ENCODE results near the gene SPTSSB.

The SPTSSB gene

GRCh38 chr3:161371441-161372320 lies at the start of gene SPTSSB:
SPTSSB (minus strand) TSS chr3:161371517; CDS start chr3:161346323, 25,194 bp downstream.
- peak; percentile 14 for DNase-seq

DNA sequence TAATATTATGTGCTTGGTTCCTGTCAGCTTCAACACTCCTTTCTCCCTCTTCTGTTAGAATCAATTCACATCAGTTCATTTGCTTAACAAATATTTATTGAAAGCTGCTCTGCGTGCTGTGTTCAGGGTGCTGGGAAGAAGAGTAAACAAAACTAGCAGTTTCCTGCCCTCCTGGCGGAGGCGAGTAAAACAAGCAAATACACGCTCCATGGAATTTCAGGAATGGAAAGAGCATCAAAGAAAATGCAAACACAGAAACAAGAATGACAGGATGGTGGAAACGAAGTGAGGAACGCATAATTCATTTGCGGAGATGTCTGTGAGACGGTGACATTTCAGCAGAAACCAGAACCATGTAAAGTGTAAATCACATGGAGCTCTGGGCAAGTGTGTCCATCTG lies 49.4 kb upstream of the SPTSSB start:
- peak; percentile 37 for DNase-seq

DNA sequence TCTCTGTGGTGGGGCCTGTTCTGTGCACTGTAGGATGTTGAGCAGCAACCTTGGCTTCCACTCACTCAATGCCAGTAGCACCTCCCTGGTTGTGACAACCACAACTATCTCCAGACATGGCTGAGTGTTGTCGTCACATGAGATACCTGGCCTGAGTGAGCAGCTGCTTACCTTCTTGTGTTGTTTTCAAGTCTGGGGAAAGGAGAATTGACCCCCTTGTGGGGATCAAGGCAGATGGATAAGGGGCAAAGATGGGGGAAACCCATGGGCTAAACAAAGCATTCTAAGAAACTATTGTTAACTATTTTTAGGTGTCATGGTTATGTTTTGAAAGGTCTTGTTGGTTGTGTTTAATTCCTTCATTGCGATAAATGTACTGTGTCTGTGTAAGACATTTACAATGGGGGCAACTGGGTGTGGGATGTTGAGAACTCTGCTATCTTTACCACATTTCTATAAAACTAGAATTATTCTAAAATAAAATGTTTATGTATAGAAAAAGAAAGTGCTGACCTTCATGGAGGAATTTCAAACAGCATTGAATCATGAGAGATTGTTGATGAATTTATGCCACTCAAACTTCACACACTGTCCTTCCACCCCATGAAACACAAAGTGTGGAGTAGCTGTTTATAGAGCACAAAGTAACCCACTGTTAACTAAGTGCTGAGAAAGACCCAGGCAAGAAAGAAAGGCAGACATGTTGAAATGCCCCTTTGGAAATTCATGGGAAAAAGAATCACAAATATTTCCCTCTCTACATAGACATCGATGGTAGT lies 48.4 kb upstream of the SPTSSB start:
- DNase-seq: no peak

- no peak for DNase-seq
These were observed 44.4 kb upstream of the SPTSSB start for GRCh38 chr3:161415506-161416231.

DNA sequence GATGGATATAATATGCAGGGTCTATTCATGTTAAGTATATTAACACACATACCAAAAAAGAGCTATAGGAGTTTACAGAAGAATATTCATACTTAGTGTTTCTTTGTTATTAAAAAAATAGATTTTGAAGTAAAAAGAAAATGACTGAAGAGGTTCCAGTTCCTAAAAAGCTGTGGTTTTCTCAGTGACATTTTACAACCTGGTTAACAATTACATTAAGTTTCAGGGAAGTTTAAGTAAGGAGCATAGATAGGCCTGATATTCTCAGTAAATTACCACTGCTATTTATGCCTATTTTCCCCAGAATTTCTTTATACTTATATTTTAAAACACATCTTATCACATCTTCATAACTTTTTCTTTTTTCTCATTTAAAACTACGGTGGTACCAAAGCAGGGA lies 43.6 kb upstream of the SPTSSB start:
- no peak for DNase-seq

DNA sequence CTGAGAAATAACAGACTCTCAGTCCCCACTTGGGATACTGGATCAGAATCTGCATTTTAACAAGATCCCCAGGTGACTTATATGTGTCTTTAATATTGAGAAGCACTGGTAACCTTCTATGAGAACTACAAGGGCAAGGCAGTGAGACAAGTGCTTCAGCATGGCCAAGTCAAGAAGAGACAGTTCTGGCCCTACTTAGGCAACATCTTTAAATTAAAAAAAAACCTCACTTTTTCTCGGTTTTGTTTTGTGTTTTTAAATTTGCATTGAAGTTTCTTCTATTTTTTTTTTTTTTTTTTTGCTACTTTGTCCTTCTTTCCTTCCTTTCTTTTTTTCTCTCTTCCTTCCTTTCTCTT lies 42.5 kb upstream of the SPTSSB start:
- DNase-seq: no peak

GRCh38 chr3:161413127-161413854 lies 42.0 kb upstream of the SPTSSB start:
- no peak for DNase-seq

- DNase-seq: no peak
These were observed 40.8 kb upstream of the SPTSSB start for GRCh38 chr3:161412123-161412522.

GRCh38 chr3:161409858-161410257 lies 38.5 kb upstream of the SPTSSB start:
- DNase-seq: no peak

DNA sequence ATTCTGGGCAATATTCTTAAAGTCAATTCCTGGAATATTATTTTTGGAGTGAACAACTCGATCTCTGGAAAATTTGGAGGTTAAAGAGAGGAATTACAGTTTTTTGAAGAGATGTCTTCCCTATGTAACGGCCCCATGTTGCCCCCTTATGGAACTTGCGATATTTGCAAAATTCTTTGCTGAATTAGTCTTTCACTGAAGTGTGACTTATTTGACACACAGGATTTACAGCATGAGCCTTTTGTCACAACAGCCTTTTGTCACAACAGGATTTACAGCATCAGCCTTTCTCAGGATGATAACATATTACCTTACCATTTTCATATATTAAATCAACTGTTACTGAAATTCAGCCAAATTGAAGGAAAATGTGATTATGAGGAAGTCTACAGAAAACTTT lies 37.8 kb upstream of the SPTSSB start:
- DNase-seq: peak; percentile 7

DNA sequence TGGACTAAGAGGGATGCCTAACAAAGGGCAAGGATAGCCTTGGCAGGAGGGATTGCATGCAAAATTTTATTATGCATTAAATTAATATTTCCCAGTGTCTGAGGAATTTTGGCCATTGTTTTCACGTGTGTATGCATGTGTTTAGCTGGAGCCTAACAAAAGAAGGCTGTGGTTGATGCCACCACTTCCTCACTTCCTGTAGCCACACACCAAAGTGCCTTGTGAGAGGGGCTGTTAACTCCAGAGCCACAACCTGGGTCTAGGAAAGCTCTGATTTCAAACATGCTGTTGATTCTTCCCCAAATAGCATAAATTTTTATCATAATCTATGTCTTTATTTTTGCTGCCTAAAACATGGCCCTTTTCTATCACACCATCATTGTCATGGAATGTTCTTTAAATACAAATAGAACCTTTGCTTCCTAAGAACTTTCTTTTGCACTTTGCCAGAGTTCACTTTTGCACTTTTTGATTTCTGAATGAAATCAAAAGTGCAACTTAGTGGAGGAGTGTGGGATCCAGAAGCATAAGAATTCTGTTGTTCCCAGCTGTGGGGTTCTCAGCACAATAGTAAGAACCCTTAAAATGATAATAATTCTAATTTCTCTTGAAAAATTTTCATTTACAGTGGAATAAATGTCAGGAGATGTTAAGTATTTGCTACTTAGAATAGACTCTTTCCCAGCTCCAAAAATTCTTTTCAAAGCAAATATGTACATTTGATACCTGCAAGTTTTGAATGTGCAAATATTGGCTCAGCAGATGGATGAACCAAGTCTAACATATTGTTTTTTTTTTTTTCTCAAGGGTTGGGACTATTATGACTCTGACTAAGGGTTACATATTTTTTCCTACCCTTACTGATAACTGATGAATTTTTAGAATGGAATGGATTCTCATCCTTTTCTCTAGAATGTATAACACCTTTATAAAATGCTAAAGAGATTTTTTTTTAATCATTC lies 35.6 kb upstream of the SPTSSB start:
- DNase-seq: no peak

DNA sequence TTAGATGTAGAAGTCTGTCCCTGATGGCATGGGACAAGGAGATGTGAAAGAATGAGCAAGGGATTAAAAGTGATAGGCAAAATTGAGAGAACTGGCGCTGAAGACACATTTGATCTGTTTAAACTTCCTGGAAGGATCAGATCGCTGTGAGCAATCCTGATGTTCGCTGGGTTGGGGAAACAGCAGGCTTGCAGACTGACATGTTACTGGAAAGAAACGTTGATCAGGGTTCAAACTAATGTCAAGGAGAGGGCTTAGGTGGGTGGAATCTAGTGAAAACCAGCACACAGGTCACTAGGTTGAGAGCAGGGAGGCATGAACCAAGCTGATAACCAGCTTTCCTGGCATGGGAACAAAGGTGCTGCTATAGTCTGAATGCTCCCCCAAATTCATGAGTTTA lies 34.5 kb upstream of the SPTSSB start:
- no peak for DNase-seq

- DNase-seq: no peak
These were observed 33.8 kb upstream of the SPTSSB start for GRCh38 chr3:161405087-161405486.

GRCh38 chr3:161403251-161403650 lies 31.9 kb upstream of the SPTSSB start:
- DNase-seq: no peak

DNA sequence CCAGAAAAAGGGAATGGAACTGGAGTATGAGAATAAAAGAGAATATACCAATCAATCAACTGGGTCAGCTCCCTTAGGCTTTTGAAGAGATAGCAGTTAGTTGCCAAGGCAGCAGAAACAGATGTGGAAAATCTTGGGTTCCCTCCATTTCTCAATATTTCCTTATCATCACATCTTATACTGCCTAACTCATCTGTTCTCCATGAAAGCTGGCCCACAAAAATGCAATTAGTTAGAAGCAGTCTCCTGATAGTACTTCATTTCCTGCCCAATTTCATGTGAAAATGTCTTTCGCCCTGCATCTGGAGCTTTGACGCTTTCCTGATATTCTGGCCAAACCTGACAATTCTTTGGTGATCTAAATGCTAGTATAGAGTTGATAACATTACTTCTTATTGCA lies 30.1 kb upstream of the SPTSSB start:
- no peak for DNase-seq

DNA sequence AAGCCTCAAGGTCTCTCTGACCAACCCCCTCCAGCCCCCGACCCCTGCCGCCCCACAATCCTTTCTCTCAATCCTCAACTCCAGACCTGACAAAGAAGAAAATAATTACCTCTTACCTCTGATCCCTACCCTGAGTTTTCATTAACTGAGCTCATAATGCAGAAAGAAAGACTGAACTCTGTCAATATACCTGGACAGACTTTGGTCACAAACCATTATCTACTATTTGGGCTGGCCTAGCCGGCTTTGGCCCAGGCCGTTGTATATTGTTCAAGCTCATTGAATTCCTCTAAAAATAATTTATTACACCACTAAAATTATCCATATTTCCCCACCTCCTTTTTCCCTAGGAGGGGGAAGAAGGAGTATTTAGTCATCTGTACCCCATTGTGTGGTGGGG lies 29.3 kb upstream of the SPTSSB start:
- DNase-seq: no peak

DNA sequence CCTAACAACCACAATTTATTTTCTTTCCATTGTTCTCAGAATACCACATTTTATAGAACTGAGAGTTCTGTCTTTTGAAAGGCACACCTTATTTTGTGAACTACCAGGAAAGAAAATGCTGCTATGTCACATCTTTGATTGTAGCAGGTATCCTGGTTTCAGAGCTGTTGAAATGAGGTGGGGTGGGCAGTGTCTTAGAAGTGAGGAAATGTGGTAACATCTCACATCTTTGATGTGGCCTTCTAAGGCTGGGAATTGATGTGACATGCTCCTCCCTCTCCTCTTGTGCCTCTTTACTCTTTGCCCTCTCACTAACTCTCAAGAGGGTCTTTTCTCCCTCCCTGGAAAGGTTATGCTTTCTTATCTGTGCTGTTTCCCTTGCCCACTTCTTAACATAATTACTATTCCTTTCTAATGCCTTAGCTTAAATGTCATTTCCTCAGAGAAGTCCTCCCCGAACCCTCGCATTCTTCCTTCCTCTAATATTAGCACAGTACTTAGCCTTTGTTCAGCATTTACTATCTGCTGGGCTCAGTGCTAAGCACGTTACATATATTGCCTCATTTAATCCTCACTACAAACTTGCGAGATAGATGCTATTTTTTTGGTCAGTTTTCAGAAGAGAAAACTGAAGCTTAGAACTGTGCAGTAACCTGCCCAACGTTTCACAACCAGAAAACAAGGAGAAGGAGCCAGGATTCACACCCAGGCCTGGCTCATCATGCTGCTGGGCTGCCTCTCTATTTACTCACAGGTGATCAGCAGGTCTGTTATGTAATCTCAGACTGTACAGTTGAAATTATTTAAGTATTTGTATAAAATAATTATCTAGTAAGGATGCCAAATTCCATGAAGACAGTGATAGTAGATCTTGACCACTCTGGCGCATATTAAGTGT lies 24.0 kb upstream of the SPTSSB start:
- DNase-seq: no peak

DNA sequence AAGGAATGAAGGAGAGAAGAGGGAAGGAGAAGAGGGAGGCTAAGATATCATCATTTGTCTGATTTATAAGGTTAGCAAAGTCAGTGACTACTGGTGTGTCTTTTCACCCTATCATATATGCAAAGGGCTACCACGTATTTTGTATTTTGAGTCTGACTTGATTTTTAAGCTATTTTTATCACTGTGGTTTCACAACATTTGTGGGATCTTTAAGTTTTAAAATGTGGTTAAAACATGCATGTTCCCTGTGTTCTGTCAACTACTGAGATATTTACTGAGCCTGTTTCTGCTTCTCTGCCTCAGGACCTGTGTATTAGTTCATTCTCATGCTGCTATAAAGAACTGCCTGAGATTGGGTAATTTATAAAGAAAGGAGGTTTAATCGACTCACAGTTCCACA lies 22.5 kb upstream of the SPTSSB start:
- no peak for DNase-seq

GRCh38 chr3:161393310-161393709 lies 22.0 kb upstream of the SPTSSB start:
- DNase-seq: no peak

GRCh38 chr3:161392853-161393252 lies 21.5 kb upstream of the SPTSSB start:
- no peak for DNase-seq

DNA sequence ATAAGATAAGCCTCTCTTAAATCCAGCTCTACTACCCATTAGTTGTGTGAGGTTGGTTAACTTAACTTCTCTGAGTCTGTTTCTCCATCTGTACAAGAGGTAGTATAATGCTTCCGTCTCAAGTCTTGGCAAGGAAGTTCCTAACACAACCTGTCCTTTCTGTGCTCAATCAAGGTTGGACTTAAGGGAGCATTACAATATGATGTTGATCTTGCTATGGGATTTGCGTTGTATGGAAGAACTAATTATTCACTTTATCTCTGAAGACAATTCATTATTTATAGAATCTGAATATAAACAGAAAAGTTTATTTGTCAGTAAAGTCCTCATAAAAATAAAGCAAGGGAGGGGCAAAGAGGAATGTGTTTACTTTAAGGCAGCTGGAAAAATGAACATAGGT lies 18.9 kb upstream of the SPTSSB start:
- DNase-seq: no peak
